ENCODE results near the gene ADRB2. TPM values are rescaled to one million over a fixed set of nuclear protein-coding genes. Genes with fewer than 3 reads are reported as not detected.
A peak's percentile ranks its signal among the peaks of the same experiment; 100 is the strongest.

Gene ADRB2
- total and polyA plus RNA-seq, 12 donors, result 0.18 to 2.2 (median 0.87) TPM

DNA sequence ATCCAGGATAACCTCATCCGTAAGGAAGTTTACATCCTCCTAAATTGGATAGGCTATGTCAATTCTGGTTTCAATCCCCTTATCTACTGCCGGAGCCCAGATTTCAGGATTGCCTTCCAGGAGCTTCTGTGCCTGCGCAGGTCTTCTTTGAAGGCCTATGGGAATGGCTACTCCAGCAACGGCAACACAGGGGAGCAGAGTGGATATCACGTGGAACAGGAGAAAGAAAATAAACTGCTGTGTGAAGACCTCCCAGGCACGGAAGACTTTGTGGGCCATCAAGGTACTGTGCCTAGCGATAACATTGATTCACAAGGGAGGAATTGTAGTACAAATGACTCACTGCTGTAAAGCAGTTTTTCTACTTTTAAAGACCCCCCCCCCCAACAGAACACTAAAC is 1.3 kb downstream of the ADRB2 start:
- no peak for DNase-seq
- no peaks in the 10 kb centered on the region for H3K27me3 ChIP-seq
- WGBS, 4 donors, result 77 to 84% (median 79%) methylated on average over 7 of the region's 7 CpGs
- peak overlapping the region in 1 of 5 donors; percentile 84 for H3K27ac ChIP-seq
- H3K36me3 ChIP-seq (replicated peaks in 1 of 2), result no peaks in the 10 kb centered on the region
- no peak for TF ChIP-seq CTCF (IDR thresholded peaks at IDR 0.05)
- no peak for TF ChIP-seq POLR2A (IDR thresholded peaks at IDR 0.05)
- intact Hi-C loops (cut with DNase I), result no loop called here
- peak overlapping the region in 1 of 4 donors; percentile 53 for H3K4me3 ChIP-seq
- no peaks in the 10 kb centered on the region for H3K4me1 ChIP-seq (replicated peaks in 1 of 2)
- no peaks in the 10 kb centered on the region for H3K9me3 ChIP-seq (replicated peaks in 1 of 3)

DNA sequence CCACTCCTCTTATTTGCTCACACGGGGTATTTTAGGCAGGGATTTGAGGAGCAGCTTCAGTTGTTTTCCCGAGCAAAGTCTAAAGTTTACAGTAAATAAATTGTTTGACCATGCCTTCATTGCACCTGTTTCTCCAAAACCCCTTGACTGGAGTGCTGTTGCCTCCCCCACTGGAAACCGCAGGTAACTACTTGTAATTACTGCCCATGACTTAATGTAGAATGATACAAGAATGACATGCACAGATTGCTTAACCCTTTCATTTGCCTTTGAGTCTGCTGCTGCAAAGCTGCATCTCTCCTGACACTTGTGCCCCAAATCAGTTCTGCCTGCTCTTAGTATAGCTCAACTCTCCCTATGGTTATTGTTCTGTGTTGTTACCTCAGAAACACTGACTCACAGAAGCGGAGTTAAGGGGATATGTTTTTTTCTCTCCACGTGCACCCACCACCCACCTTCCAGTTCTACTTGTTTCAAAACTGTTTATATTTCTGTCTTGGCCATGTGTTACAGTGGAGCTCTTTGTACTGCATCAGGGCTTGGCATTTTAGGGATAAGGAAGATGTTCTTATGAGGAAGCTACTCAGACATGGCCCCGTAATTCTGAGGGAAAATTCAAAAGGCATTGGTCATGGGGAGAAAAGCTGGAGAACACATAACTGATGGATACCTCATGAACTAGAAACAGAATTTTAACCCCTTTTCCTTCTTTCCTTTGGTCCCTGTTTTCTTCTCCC is 2.3 kb downstream of the ADRB2 start:
- Histone ChIP-seq H3K27ac (peak overlapping the region in 1 of 5 donors; percentile 14), H3K4me3 (peak overlapping the region in 1 of 4 donors; percentile 53), H3K27me3 (no peaks in the 10 kb centered on the region), H3K36me3 (replicated peaks in 1 of 2) (no peaks in the 10 kb centered on the region), H3K4me1 (replicated peaks in 1 of 2) (no peaks in the 10 kb centered on the region), H3K9me3 (replicated peaks in 1 of 3) (no peaks in the 10 kb centered on the region)
- no peak for TF ChIP-seq POLR2A (IDR thresholded peaks at IDR 0.05)
- no peak for TF ChIP-seq CTCF (IDR thresholded peaks at IDR 0.05)
- DNase-seq, result no peak
- intact Hi-C loops (cut with DNase I), result no loop called here
- 47 to 66% (median 53%) methylated on average over 6 of the region's 6 CpGs for WGBS, 4 donors

GRCh38 chr5:148829248-148829594 is 2.8 kb downstream of the ADRB2 start:
- intact Hi-C loops (cut with DNase I), result no loop called here
- no peak for DNase-seq
- Histone ChIP-seq H3K9me3 (replicated peaks in 1 of 3) (no peaks in the 10 kb centered on the region), H3K27me3 (no peaks in the 10 kb centered on the region), H3K27ac (no peak overlapping the region), H3K4me3 (peak overlapping the region in 1 of 4 donors; percentile 32), H3K4me1 (replicated peaks in 1 of 2) (no peaks in the 10 kb centered on the region), H3K36me3 (replicated peaks in 1 of 2) (no peaks in the 10 kb centered on the region)
- no peak for TF ChIP-seq POLR2A (IDR thresholded peaks at IDR 0.05)
- TF ChIP-seq CTCF (IDR thresholded peaks at IDR 0.05), result no peak
- 68 to 75% (median 70%) methylated on average over 3 of the region's 3 CpGs for WGBS, 4 donors

DNA sequence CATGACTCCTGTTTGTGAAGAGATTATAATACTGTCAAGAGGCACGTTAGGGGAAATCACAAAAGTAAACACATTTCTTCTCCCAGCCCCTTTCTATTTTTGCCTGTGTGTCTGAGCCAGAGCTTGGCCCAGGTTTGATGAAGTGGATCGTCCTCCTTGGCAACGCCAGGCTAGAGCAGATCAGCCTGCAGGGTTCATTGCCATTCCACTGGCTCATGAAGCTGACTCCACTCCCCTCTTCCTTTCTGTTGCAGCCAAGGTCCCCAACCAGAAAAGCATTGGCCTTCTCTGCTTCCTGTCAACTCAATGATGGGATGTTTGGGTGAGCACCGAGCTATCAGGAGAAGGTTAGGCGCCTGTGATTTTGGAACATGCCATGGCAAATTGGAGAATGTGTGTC is 3.3 kb downstream of the ADRB2 start:
- Histone ChIP-seq H3K27me3 (no peaks in the 10 kb centered on the region), H3K27ac (no peak overlapping the region), H3K9me3 (replicated peaks in 1 of 3) (no peaks in the 10 kb centered on the region), H3K4me1 (replicated peaks in 1 of 2) (no peaks in the 10 kb centered on the region), H3K4me3 (no peak overlapping the region), H3K36me3 (replicated peaks in 1 of 2) (no peaks in the 10 kb centered on the region)
- intact Hi-C loops (cut with DNase I), result no loop called here
- TF ChIP-seq CTCF (IDR thresholded peaks at IDR 0.05) (no peak), POLR2A (IDR thresholded peaks at IDR 0.05) (no peak)
- DNase-seq, result no peak
- 69 to 76% (median 74%) methylated on average over 5 of the region's 5 CpGs for WGBS, 4 donors
